Endothelial cell of umbilical vein (primary cell): ENCODE data around the gene CNTN5.

Experiments
- CTCF ChIP-seq, 2 donors: IDR thresholded peaks; 1 replicate in 1 of 2; 2 replicates in 1 of 2; pipeline ENCODE4 v1.5.1; 2011; ENCODE audit warnings: low read length in 2 of 2, mild to moderate bottlenecking in 2 of 2, moderate library complexity in 2 of 2, control low read depth in 1 of 2, inconsistent platforms in 1 of 2, low read depth in 1 of 2; ENCODE audit not compliant: insufficient read depth in 1 of 2; ENCODE audit errors: extremely low read depth in 1 of 2
- EZH2 ChIP-seq: IDR thresholded peaks from 2 replicates; pipeline ENCODE4 v1.6.1; 2012; ENCODE audit warnings: borderline replicate concordance, low read depth, mild to moderate bottlenecking, moderate library complexity, low read length, inconsistent platforms; ENCODE audit not compliant: severe bottlenecking
- GATA2 ChIP-seq: IDR thresholded peaks from 2 replicates; pipeline ENCODE4 v1.7.0; 2011; ENCODE audit warnings: low read depth, mild to moderate bottlenecking, moderate library complexity, mixed read lengths, low read length; ENCODE audit not compliant: insufficient read length, insufficient read depth
- JUN ChIP-seq: IDR thresholded peaks from 2 replicates; pipeline ENCODE4 v1.6.1; 2011; ENCODE audit warnings: borderline replicate concordance, low read depth; ENCODE audit not compliant: insufficient read length, insufficient read depth
- MAX ChIP-seq: IDR thresholded peaks from 2 replicates; pipeline ENCODE4 v1.6.1; 2011; ENCODE audit not compliant: insufficient read depth, insufficient read length
- POLR2A ChIP-seq: IDR thresholded peaks from 2 replicates; pipeline ENCODE4 v1.6.1; 2012; ENCODE audit warnings: low read depth, mild to moderate bottlenecking, control low read depth, low read length
- POLR2AphosphoS5 ChIP-seq: IDR thresholded peaks from 2 replicates; pipeline ENCODE4 v1.6.1; 2012; ENCODE audit warnings: low read depth, mild to moderate bottlenecking, control low read depth, low read length, moderate library complexity; ENCODE audit not compliant: insufficient read depth

- TF ChIP-seq CTCF (IDR thresholded peaks at IDR 0.05; ENCODE audit: extremely low read depth in 1 of 2, insufficient read depth in 1 of 2, low read depth in 1 of 2, low read length in 2 of 2) (no peak), POLR2AphosphoS5 (no peak), POLR2A (no peak), MAX (no peak), GATA2 (no peak), EZH2 (no peak), JUN (no peak)
These were observed 41.5 kb upstream of the CNTN5 start for GRCh38 chr11:98979205-98979604.
